HepG2 (cell line): ENCODE results near the gene NFE2L1. TPM values are rescaled to one million over a fixed set of nuclear protein-coding genes. Genes with fewer than 3 reads are reported as not detected.

Source experiments
- CEBPG ChIP-seq: IDR thresholded peaks from 2 replicates; pipeline ENCODE4 v1.6.1; 2016
- GPN1 ChIP-seq: sonication (generic); formaldehyde crosslinking; IDR thresholded peaks from 2 replicates; pipeline ENCODE4 v1.5.1; 2020; ENCODE audit warnings: missing genetic modification reagents, borderline replicate concordance
- HMGA1 ChIP-seq: sonication (generic); formaldehyde crosslinking; conservative IDR thresholded peaks from 2 replicates; pipeline ENCODE4 v1.4.0; 2020; ENCODE audit warnings: missing genetic modification reagents
- NFE2 ChIP-seq: sonication (generic); formaldehyde crosslinking; IDR thresholded peaks from 2 replicates; pipeline ENCODE4 v1.4.0; 2020; ENCODE audit warnings: missing genetic modification reagents
- NR2F6 ChIP-seq, 2 experiments: IDR thresholded peaks; 2 replicates each; pipeline ENCODE4 v1.6.1; 2016; ENCODE audit warnings: antibody characterized with exemption in 1 of 2, mild to moderate bottlenecking in 1 of 2
- ONECUT2 ChIP-seq: sonication (generic); formaldehyde crosslinking; IDR thresholded peaks from 2 replicates; pipeline ENCODE4 v1.4.0; 2020; ENCODE audit warnings: missing genetic modification reagents
- PHB2 ChIP-seq: fragments of 450-650 bp; IDR thresholded peaks from 2 replicates; pipeline ENCODE4 v1.6.1; 2018; ENCODE audit not compliant: partially characterized antibody
- PRPF4 ChIP-seq: fragments of 200-400 bp; formaldehyde crosslinking; IDR thresholded peaks from 2 replicates; pipeline ENCODE4 v1.6.1; 2016; ENCODE audit warnings: low read length, low read depth; ENCODE audit not compliant: poor library complexity, severe bottlenecking
- PTBP1 ChIP-seq: fragments of 200-400 bp; formaldehyde crosslinking; IDR thresholded peaks from 2 replicates; pipeline ENCODE4 v1.6.1; 2018; ENCODE audit warnings: low read length, low read depth; ENCODE audit not compliant: poor library complexity, severe bottlenecking
- REXO4 ChIP-seq: sonication (generic); formaldehyde crosslinking; IDR thresholded peaks from 2 replicates; pipeline ENCODE4 v1.8.0; 2022; ENCODE audit warnings: missing genetic modification reagents, mild to moderate bottlenecking, borderline replicate concordance
- SMYD3 ChIP-seq: sonication (generic); formaldehyde crosslinking; IDR thresholded peaks from 2 replicates; pipeline ENCODE4 v1.8.1; 2023; ENCODE audit warnings: mild to moderate bottlenecking, missing genetic modification reagents
- ZNF251 ChIP-seq: sonication (generic); formaldehyde crosslinking; IDR thresholded peaks from 2 replicates; pipeline ENCODE4 v1.9.0; 2021; ENCODE audit warnings: mild to moderate bottlenecking, missing genetic modification reagents
- ZNF253 ChIP-seq: sonication (generic); formaldehyde crosslinking; IDR thresholded peaks from 2 replicates; pipeline ENCODE4 v1.8.0; 2022; ENCODE audit warnings: mild to moderate bottlenecking, missing genetic modification reagents, borderline replicate concordance
- ZNF256 ChIP-seq: sonication (generic); formaldehyde crosslinking; conservative IDR thresholded peaks from 2 replicates; pipeline ENCODE4 v1.4.0; 2020; ENCODE audit warnings: missing genetic modification reagents
- ZNF567 ChIP-seq: sonication (generic); formaldehyde crosslinking; IDR thresholded peaks from 2 replicates; pipeline ENCODE4 v1.8.1; 2023; ENCODE audit warnings: mild to moderate bottlenecking, missing genetic modification reagents, borderline replicate concordance
- ZNF773 ChIP-seq: sonication (generic); formaldehyde crosslinking; IDR thresholded peaks from 2 replicates; pipeline ENCODE4 v1.4.0; 2020; ENCODE audit warnings: missing genetic modification reagents, borderline replicate concordance
- ZNF776 ChIP-seq: sonication (generic); formaldehyde crosslinking; IDR thresholded peaks from 2 replicates; pipeline ENCODE4 v1.4.0; 2020; ENCODE audit warnings: mild to moderate bottlenecking, missing genetic modification reagents
- ZNF781 ChIP-seq: sonication (generic); formaldehyde crosslinking; IDR thresholded peaks from 2 replicates; pipeline ENCODE4 v1.5.1; 2020; ENCODE audit warnings: borderline replicate concordance, mild to moderate bottlenecking, missing genetic modification reagents; ENCODE audit errors: not compliant biosample characterization
- ZNF782 ChIP-seq: sonication (generic); formaldehyde crosslinking; IDR thresholded peaks from 2 replicates; pipeline ENCODE4 v1.4.0; 2020; ENCODE audit warnings: missing genetic modification reagents, mild to moderate bottlenecking, borderline replicate concordance
- polyA plus RNA-seq, 8 experiments: library from polyadenylated mRNA; depleted of rRNA in 3 of 8; stranded (reverse) in 7 of 8; unstranded in 1 of 8; fragments of >200 nt; fragmentation: Illumina TruSeq in 4 of 8; extraction: Trizol in 4 of 8; gene quantifications; 2 replicates each; pipeline versions ENCODE4 v1.2.1 to v1.2.3, GENCODE V29; 2011 to 2016; ENCODE audit warnings: low read depth in 4 of 8, missing spikeins in 1 of 8, mixed read lengths in 1 of 8; ENCODE audit not compliant: insufficient read depth in 1 of 8
- total RNA-seq, 5 experiments: library from RNA; depleted of rRNA; stranded (reverse); fragments of >200 nt; fragmentation: Illumina TruSeq; extraction: Trizol; gene quantifications; 2 replicates each; pipeline ENCODE4 v1.2.3, GENCODE V29; 2016; ENCODE audit warnings: low read depth in 1 of 5
- TF ChIP-seq, protein P1 (sequence below): IDR thresholded peaks from 2 replicates; pipeline ENCODE4 v1.6.1; 2016; ENCODE audit warnings: missing compliant biosample characterization, missing genetic modification reagents, borderline replicate concordance
- TF ChIP-seq, protein P2 (sequence below): sonication (generic); formaldehyde crosslinking; IDR thresholded peaks from 2 replicates; pipeline ENCODE4 v1.4.0; 2020; ENCODE audit warnings: missing genetic modification reagents, borderline replicate concordance
- TF ChIP-seq, protein P3 (sequence below): sonication (generic); formaldehyde crosslinking; IDR thresholded peaks from 2 replicates; pipeline ENCODE4 v1.9.0; 2022; ENCODE audit warnings: missing genetic modification reagents, mild to moderate bottlenecking, borderline replicate concordance
- TF ChIP-seq, protein P4 (sequence below): IDR thresholded peaks from 2 replicates; pipeline ENCODE4 v1.6.1; 2016; ENCODE audit warnings: mild to moderate bottlenecking

Gene NFE2L1
- total and polyA plus RNA-seq, 2 of the 13 experiments (the other 11 are each of a cell fraction or from before 2014, with no cell fraction given) = 67.0 to 234 TPM

DNA sequence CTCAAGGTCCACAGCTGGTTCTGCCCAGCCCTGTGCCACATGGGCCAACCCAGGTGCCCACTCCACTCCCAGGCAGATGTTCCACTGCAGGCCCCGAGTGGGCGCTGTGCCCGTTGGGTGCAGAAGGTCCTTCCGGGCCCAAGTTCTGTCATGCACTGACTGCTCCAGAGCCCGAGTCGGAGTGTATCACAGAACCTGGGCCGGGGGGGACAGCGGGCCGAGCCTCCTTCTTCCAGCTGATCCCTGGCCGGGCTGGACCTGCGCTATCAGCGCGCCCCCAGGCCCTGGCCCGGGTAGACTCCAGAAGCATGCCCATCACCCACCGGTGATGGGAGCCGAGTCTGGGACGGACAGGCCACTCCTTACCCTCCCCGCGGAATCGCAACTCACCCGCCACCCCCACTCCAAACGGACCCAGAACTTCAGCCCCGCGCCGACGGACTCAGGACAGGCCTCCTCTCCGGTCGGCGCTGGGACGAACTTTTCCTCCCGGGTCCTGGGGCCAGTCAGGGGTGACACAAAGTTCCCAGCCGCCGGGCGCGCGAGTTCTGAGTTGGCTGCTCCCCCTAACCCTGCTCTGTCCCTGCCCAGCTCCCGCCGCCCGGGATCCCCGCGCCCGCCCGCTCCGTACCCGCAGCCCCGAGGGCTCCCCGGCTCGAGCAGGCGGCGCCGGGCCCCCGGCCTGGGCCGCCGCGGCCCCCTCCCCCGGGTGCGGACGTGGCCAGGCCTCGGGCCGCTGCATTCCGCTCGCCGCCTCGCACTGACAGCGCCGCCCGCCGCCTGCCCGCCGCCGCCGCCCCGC lies 10.9 kb upstream of the NFE2L1 start, which contains the start of gene COPZ2 (continued):
- no peak for TF ChIP-seq PRPF4
- TF ChIP-seq PTBP1 = peak; percentile 19
- no peak for TF ChIP-seq ZNF256 (CRISPR knock-in tag)
- TF ChIP-seq ZNF251 (CRISPR knock-in tag) = no peak
- TF ChIP-seq, protein P1, sequence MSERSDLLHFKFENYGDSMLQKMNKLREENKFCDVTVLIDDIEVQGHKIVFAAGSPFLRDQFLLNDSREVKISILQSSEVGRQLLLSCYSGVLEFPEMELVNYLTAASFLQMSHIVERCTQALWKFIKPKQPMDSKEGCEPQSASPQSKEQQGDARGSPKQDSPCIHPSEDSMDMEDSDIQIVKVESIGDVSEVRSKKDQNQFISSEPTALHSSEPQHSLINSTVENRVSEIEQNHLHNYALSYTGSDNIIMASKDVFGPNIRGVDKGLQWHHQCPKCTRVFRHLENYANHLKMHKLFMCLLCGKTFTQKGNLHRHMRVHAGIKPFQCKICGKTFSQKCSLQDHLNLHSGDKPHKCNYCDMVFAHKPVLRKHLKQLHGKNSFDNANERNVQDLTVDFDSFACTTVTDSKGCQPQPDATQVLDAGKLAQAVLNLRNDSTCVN (CRISPR knock-in tag) = 0 out of 2 replicates have a peak, but pooled peaks have one; percentile 44
- TF ChIP-seq, protein P2, sequence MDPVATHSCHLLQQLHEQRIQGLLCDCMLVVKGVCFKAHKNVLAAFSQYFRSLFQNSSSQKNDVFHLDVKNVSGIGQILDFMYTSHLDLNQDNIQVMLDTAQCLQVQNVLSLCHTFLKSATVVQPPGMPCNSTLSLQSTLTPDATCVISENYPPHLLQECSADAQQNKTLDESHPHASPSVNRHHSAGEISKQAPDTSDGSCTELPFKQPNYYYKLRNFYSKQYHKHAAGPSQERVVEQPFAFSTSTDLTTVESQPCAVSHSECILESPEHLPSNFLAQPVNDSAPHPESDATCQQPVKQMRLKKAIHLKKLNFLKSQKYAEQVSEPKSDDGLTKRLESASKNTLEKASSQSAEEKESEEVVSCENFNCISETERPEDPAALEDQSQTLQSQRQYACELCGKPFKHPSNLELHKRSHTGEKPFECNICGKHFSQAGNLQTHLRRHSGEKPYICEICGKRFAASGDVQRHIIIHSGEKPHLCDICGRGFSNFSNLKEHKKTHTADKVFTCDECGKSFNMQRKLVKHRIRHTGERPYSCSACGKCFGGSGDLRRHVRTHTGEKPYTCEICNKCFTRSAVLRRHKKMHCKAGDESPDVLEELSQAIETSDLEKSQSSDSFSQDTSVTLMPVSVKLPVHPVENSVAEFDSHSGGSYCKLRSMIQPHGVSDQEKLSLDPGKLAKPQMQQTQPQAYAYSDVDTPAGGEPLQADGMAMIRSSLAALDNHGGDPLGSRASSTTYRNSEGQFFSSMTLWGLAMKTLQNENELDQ (CRISPR knock-in tag) = no peak
- TF ChIP-seq ZNF782 (CRISPR knock-in tag) = no peak; the same call in 1 of the 2 replicates
- TF ChIP-seq SMYD3 = no peak
- no peak for TF ChIP-seq NR2F6 (IDR thresholded peaks at IDR 0.05)
- no peak; the same call in 1 of the 2 replicates for TF ChIP-seq NR2F6 (CRISPR knock-in tag; IDR thresholded peaks at IDR 0.05)
- no peak for TF ChIP-seq HMGA1 (CRISPR knock-in tag)
- TF ChIP-seq, protein P3, sequence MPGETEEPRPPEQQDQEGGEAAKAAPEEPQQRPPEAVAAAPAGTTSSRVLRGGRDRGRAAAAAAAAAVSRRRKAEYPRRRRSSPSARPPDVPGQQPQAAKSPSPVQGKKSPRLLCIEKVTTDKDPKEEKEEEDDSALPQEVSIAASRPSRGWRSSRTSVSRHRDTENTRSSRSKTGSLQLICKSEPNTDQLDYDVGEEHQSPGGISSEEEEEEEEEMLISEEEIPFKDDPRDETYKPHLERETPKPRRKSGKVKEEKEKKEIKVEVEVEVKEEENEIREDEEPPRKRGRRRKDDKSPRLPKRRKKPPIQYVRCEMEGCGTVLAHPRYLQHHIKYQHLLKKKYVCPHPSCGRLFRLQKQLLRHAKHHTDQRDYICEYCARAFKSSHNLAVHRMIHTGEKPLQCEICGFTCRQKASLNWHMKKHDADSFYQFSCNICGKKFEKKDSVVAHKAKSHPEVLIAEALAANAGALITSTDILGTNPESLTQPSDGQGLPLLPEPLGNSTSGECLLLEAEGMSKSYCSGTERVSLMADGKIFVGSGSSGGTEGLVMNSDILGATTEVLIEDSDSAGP (CRISPR knock-in tag) = peak; percentile 86
- TF ChIP-seq CEBPG (CRISPR knock-in tag) = no peak
- peak; percentile 44; the same call in 1 of the 2 replicates for TF ChIP-seq ZNF253 (CRISPR knock-in tag)
- 0 out of 2 replicates have a peak, but pooled peaks have one; percentile 11 for TF ChIP-seq ZNF776
- no peak for TF ChIP-seq ZNF773
- no peak for TF ChIP-seq NFE2 (CRISPR knock-in tag)
- no peak for TF ChIP-seq REXO4 (CRISPR knock-in tag)
- TF ChIP-seq, protein P4, sequence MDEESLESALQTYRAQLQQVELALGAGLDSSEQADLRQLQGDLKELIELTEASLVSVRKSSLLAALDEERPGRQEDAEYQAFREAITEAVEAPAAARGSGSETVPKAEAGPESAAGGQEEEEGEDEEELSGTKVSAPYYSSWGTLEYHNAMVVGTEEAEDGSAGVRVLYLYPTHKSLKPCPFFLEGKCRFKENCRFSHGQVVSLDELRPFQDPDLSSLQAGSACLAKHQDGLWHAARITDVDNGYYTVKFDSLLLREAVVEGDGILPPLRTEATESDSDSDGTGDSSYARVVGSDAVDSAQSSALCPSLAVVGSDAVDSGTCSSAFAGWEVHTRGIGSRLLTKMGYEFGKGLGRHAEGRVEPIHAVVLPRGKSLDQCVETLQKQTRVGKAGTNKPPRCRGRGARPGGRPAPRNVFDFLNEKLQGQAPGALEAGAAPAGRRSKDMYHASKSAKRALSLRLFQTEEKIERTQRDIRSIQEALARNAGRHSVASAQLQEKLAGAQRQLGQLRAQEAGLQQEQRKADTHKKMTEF (CRISPR knock-in tag) = peak; percentile 75
- TF ChIP-seq PHB2 = no peak
- TF ChIP-seq ZNF781 (CRISPR knock-in tag) = no peak
- no peak for TF ChIP-seq ONECUT2 (CRISPR knock-in tag)
- no peak; the same call in 1 of the 2 replicates for TF ChIP-seq GPN1 (CRISPR knock-in tag)
- TF ChIP-seq ZNF567 (CRISPR knock-in tag) = 0 out of 2 replicates have a peak, but pooled peaks have one; percentile 39
